ENCODE results near the gene NBR1.
"Not testable (repeated sequence)": the region's sequence is repeated elsewhere in the genome, so short reads cannot be mapped to it uniquely, and the experiment has no call there.

Gene NBR1, protein sequence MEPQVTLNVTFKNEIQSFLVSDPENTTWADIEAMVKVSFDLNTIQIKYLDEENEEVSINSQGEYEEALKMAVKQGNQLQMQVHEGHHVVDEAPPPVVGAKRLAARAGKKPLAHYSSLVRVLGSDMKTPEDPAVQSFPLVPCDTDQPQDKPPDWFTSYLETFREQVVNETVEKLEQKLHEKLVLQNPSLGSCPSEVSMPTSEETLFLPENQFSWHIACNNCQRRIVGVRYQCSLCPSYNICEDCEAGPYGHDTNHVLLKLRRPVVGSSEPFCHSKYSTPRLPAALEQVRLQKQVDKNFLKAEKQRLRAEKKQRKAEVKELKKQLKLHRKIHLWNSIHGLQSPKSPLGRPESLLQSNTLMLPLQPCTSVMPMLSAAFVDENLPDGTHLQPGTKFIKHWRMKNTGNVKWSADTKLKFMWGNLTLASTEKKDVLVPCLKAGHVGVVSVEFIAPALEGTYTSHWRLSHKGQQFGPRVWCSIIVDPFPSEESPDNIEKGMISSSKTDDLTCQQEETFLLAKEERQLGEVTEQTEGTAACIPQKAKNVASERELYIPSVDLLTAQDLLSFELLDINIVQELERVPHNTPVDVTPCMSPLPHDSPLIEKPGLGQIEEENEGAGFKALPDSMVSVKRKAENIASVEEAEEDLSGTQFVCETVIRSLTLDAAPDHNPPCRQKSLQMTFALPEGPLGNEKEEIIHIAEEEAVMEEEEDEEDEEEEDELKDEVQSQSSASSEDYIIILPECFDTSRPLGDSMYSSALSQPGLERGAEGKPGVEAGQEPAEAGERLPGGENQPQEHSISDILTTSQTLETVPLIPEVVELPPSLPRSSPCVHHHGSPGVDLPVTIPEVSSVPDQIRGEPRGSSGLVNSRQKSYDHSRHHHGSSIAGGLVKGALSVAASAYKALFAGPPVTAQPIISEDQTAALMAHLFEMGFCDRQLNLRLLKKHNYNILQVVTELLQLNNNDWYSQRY

DNA sequence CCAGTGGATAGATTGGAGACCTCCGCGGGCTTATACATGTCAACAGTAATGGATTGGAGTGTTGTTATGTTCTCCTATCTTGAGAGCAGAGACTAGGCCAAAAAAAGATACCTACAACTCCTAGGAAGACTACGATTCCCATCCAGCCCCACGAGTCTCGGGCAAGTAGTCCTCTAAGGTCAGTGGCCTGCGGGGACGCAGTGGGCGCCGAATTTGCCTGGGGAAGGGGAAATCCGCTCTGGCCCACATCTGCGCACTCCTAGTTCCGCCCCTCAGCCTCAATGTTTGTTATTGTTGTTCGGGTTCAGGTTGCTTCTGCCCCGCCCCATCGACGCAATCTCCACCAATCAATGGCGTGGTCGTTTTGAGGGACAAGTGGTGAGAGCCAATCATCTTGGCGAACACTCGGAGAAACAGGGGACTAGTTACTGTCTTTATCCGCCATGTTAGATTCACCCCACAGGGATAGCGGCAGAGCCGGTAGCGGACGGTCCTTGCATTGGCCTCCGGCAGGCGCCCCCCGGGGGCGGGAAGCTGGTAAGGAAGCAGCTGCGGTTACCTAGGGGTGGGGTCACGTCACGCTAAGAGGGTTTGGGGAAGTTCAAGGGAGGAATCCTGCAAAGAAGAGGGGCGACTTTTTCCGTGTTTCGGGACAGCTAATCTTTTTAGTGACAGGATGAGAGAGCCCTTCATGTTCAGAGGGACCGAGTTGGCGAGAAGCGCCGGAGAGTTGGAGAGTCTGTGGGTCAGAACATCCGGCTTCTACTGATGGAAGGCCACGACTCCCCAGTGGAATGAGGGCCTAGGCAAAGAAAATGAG, at the start of gene NBR1:
Gene NBR1 (plus strand): TSS at position 449 of the 820 bp plus-strand sequence. CDS start 4,586 bp downstream, outside the sequence.
- peak; percentile 99 for DNase-seq (ENCODE audit: low read depth, low spot score)

DNA sequence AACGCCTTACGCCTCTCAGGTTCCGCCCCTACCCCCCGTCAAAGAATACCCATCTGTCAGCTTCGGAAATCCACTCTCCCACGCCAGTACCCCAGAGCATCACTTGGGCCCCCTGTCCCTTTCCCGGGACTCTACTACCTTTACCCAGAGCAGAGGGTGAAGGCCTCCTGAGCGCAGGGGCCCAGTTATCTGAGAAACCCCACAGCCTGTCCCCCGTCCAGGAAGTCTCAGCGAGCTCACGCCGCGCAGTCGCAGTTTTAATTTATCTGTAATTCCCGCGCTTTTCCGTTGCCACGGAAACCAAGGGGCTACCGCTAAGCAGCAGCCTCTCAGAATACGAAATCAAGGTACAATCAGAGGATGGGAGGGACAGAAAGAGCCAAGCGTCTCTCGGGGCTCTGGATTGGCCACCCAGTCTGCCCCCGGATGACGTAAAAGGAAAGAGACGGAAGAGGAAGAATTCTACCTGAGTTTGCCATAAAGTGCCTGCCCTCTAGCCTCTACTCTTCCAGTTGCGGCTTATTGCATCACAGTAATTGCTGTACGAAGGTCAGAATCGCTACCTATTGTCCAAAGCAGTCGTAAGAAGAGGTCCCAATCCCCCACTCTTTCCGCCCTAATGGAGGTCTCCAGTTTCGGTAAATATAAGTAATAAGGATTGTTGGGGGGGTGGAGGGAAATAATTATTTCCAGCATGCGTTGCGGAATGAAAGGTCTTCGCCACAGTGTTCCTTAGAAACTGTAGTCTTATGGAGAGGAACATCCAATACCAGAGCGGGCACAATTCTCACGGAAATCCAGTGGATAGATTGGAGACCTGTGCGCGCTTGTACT, 45.7 kb upstream of the NBR1 start, which contains the start of gene BRCA1:
Gene BRCA1 (minus strand): TSS at position 232 of the 834 bp plus-strand sequence. CDS start 1,268 bp downstream, outside the sequence.
- DNase-seq (ENCODE audit: low read depth, low spot score) = peak; percentile 100

DNA sequence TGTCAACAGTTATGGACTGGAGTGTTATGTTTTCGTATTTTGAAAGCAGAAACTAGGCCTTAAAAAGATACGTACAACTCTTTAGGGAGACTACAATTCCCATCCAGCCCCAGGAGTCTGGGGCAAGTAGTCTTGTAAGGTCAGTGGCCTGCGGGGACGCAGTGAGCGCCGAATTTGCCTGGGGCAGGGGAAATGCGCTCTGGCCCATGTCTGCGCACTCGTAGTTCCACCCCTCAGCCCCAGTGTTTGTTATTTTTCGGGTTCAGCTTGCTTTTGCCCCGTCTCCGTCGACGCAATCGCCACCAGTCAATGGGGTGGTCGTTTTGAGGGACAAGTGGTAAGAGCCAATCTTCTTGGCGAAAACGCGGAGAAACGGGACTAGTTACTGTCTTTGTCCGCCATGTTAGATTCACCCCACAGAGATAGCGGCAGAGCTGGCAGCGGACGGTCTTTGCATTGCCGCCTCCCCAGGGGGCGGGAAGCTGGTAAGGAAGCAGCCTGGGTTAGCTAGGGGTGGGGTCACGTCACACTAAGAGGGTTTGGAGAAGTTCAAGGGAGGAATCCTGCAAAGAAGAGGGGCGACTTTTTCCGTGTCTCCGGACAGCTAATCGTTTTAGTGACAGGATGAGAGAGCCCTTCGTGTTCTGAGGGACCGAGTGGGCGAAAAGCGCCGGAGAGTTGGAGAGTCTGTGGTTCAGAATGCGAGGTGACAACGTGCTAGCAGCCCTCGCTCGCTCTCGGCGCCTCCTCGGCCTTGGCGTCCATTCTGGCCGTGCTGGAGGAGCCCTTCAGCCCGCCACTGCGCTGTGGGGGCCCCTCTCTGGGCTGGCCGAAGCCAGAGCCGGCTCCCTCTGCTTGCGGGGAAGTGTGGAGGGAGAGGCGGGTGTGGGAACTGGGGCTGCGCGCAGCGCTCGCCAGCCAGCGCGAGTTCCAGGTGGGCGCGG, 44.8 kb upstream of the NBR1 start:
- DNase-seq (ENCODE audit: low read depth, low spot score) = peak; percentile 87

DNA sequence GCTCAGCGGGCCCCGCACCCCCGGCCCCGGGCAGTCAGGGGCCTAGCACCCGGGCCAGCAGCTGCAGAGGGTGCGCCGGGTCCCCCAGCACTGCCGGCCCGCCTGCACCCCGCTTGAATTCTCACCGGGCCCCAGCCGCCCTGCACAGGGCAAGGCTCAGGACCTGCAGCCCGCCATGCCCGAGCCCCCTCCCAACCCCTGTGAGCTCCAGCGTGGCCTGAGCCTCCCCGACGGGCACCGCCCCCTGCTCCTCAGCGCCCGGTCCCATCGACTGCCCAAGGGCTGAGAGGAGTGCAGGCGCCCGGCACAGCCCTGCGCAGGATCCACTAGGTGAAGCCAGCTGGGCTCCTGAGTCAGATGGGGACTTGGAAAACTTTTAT, 44.1 kb upstream of the NBR1 start:
- DNase-seq (ENCODE audit: low read depth, low spot score) = peak; percentile 19

DNA sequence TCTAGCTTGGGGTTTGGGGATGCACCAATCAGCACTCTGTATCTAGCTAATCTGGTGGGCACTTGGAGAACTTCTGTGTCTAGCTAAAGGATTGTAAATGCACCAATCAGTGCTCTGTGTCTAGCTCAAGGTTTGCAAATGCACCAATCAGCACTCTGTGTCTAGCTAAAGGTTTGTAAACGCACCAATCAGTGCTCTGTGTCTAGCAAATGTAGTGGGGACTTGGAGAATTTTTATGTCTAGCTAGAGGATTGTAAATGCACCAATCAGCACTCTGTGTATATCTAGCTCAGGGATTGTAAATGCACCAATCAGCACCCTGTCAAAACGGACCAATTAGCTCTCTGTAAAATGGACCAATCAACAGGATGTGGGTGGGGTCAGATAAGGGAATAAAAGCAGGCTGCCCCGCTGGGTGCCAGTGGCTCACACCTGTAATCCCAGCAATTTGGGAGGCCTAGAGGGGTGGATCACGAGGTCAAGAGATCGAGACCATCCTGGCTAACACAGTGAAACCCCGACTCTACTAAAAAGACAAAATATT, 43.6 kb upstream of the NBR1 start:
- DNase-seq (ENCODE audit: low read depth, low spot score) = not testable (repeated sequence)

DNA sequence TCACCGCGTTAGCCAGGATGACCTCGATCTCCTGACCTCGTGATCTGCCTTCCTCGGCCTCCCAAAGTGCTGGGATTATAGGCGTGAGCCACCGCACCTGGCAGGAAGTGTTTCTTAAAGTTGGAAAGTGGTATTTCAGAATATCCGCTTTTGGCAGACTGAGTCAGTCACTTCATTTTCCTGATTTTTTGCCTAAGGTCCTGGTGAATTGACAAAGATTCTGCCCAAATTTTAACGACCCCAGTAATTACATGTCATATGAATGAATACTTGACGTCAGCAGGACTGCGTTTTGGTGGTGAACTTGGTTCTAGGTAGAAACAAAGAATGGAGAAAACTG, 41.4 kb upstream of the NBR1 start:
- DNase-seq (ENCODE audit: low read depth, low spot score) = no peak

DNA sequence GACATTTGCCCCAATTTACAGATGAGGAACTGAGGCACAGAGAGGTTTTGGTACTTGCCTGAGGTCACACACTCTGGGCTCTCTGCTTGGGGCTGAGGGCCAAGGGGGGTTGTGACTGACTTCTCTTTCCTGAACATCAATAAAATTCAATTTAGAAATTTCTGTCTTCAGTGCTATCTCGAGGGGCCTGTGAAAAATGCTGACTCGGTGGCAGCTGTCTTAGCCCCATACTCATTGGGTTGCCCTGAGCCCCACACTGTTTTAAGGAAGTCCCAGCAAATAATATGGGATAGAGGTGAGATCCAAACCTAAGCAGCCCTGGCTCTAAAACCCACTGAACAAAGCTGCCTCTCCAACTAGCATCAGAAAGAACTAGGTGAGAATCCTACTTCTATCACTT, 38.9 kb upstream of the NBR1 start:
- DNase-seq (ENCODE audit: low read depth, low spot score) = no peak

DNA sequence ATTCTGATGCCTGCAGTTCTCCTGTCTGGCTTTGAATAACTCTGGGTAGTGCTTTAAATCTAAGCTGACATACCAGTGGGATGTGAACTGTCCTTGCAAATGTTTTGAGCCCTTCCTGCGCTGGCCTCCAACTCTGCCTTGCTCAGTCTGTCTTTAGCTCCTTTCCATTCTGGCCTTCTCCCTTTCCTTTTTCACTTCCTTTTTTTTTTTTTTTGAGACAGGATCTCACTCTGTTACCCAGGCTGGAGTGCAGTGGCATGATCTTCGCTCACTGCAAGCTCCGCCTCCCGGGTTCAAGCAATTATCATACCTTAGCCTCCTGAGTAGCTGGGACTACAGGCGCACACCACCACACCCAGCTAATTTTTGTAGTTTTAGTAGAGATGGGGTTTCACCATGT, 37.6 kb upstream of the NBR1 start:
- not testable (repeated sequence) for DNase-seq (ENCODE audit: low read depth, low spot score)

DNA sequence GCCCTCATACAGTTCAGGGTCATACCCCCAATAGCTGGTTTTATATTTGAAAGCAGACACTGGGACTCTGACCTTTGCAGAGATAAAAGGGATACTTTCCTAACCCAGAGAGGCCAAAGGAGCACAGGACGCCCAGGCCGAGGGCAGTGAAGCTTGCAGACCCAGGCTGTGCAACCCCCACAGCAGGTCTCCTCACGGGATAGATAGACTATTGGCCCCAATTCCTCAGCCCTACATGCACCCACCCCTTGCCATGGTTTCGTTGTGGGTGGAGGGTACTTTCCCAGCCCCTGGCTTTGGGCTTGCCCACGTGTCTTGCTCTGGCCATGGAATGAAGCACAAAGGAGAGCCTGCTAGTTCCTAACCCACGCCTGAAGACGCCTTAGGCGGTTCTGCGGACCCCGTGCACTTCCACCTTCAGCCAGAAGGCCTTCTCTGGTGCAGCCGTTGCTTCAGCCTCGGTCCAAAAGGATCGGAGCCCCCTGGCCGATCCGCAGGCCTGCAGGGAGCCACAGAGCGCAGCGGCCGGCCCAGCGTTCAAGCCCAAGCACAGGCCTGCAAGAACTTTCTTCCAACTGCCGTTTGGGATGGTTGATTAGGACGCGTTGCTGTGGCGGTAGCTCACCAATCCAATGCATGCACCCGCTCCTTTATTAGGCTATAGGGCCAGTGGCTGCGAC, 36.1 kb upstream of the NBR1 start:
- DNase-seq (ENCODE audit: low read depth, low spot score) = no peak

DNA sequence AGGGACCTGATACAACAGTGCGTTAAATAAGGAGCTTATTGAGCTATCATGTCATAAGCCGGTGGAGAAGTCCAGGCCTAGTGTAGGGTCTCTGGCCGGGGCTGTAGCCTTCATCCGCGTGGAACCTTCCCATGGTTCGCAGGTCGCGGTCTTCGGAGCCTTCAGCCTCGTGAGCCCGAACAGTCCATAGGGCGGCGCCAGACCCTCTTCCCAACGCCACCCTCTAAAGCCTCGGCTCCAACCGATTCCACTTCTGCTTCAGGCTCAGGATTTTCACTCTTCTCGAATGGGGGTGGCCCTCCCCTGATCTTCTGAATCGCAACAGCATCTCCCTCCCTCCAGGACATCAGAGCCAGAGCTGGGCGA, 35.6 kb upstream of the NBR1 start:
- DNase-seq (ENCODE audit: low read depth, low spot score) = peak; percentile 14

DNA sequence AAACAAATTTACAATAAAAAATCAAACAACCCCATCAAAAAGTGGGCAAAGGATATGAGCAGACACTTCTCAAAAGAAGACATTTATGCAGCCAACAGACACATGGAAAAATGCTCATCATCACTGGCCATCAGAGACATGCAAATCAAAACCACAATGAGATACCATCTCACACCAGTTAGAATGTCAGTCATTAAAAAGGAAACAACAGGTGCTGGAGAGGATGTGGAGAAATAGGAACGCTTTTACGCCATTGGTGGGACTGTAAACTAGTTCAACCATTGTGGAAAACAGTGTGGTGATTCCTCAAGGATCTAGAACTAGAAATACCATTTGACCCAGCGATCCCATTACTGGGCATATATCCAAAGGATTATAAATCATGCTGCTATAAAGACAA, 34.4 kb upstream of the NBR1 start:
- DNase-seq (ENCODE audit: low read depth, low spot score) = not testable (repeated sequence)

DNA sequence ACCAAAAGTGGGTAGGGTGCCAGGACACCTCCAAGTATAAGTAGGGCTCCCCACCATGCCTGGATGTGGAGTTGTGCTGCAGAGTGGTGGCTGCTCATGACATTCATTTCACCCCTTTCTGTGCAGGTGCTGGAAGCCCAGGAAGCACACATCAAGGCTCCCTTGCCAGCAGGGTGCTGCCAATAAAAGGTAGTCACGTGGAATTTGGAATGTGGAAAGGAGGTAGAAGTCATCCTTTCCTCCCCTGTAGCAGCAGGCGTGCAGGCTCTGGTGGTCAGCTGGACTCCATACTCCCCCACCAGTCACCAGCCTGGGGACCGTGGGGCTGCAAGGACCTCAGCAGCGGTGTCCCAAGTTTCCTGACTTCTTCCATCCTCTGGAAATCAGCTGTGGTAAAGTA, 32.5 kb upstream of the NBR1 start:
- DNase-seq (ENCODE audit: low read depth, low spot score) = peak; percentile 22

DNA sequence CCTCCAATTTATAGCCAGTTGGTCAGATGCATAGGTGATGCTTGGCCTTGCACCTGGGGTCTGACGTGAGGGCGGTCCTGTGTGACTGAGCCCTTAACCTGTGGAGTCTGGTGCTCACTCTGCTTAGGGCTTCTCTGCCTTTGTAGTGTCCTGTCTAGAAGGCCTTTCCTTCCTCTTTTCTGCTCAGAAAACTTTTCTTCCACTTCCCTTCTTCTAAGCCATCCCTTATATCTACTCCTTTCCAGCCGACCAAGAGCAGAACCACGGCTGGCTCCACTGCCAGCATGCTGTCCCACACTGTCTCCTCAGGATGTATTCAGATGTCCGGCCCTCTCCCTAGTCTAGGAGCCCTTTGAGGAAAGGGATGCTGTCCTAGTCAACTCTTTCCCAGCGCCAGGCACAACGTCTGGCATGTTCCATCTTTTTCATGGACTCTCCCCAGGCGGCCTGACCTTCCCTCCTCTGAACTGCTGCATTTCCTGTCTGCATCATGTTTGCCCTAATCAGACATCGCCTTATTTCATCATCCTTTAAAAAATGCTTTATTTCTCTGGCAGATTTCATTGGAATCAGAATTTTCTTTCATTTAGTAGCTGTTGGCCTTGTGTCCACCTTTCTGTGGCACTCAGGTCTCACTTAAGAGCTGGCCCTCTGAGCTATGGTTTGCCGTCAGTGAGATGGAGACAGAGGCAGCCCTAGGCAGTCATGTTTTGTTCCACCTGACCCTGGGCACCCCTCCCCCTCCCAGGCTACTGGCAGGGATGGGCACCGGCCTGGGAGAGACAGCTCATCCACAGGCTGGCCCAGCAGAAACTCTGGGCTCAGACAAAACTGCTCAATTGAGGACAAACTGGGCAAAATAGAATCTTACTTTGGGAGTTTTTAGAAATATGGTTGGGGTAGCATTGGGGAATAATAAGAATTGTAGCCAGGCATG, 30.4 kb upstream of the NBR1 start:
- DNase-seq (ENCODE audit: low read depth, low spot score) = no peak

DNA sequence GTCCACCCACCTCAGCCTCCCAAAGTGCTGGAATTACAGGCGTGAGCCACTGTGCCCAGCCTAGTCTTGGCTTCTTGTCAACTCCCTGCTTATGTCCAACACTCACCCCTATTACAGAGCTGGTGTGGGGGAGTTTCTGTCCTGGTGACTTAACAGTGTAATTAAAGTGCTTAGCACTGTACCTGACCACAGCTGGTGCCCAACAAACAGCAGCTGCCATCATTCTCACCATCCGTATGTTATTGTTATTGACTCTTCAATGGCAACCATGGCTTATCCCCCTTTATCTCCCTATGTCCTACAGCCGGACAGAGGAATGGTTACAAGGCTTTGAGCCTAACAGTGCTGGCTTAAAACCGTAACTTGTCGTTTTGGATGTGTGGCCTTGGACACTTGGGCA, 28.9 kb upstream of the NBR1 start:
- no peak for DNase-seq (ENCODE audit: low read depth, low spot score)

DNA sequence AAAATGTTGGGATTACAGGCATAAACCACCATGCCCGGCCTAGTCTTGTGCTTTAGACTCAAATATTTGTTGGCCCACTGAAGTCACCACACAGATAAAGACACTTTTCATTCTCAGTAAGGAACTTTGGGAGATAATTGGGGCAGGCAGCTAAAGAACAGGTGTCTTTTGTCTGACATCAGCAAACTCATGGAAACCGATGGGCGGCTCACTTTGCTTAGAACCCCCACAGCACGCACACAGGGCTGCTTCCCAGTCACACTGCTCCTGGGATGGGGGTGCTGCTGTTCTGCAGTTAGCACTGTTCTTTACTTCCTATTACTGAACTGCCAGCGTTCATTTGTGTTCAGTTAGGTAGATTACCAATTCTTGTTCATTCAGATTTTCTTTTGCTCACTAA, 27.8 kb upstream of the NBR1 start:
- no peak for DNase-seq (ENCODE audit: low read depth, low spot score)

DNA sequence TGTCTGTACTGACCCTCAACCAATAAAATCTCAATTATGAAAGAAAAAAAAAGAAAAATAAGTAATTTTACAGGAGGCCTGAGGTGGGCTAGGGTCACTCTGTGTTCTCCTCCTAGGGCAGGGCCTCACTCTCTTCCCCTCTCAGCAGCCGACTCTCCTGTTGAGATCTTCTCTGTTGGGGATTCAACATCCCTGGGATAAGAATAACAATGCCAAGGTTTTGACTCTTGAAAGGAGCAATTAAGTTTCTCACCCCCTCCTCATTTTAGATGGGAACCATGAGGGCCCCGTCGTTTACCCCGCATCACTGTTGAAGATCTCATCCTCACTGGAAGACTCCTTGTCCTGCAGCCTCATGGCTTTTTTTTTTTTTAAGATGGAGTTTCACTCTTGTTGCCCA, 24.4 kb upstream of the NBR1 start:
- peak; percentile 20 for DNase-seq (ENCODE audit: low read depth, low spot score)

DNA sequence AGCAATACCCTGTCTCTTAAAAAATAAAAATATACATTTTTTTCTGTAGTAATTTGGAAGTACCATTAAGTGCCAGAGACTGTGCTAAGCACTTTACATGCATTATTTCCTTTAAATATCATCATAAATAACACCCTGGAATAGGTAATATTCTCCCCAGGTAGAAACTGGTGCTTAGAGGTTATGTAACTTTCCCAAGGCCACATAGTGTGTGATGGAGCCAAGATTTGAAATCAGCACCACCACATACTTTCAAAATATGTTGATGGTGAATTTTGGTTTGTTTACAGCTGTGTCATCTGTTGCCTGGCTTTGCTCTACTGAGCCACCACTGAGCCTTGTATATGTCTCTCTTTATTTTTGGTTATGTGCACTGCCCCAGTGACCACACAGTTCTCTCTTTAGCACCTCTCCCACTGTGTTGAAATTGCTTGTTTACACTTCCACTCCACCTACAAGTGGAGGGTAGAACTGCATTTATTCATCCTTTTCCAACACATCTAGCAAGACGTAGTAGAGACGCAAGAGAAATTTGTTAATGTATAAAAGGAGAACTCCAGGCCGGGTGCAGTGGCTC, 19.0 kb upstream of the NBR1 start:
- DNase-seq (ENCODE audit: low read depth, low spot score) = no peak

Data from ELF-1 (cell line).